HepG2 (cell line): Measurements from ENCODE around the gene MICALL2.

Experiments
- ASH2L ChIP-seq: fragments of 300-600, 200-600 bp; sonication (generic); IDR thresholded peaks from 2 replicates; pipeline ENCODE4 v1.7.0; 2017; ENCODE audit warnings: low read depth, mild to moderate bottlenecking, moderate library complexity, mixed read lengths, low read length; ENCODE audit not compliant: insufficient read length
- EZH2 ChIP-seq: conservative IDR thresholded peaks from 2 replicates; pipeline ENCODE4 v1.6.1; 2012; ENCODE audit warnings: mild to moderate bottlenecking, low read depth, low read length, moderate library complexity
- FOXP1 ChIP-seq, 2 experiments: fragments of 450-650 bp in 1 of 2; IDR thresholded peaks; 2 replicates each; pipeline ENCODE4 v1.6.1; 2017 to 2018; ENCODE audit warnings: antibody characterized with exemption in 1 of 2
- PHB2 ChIP-seq: fragments of 450-650 bp; IDR thresholded peaks from 2 replicates; pipeline ENCODE4 v1.6.1; 2018; ENCODE audit not compliant: partially characterized antibody
- PHF8 ChIP-seq: sonication (generic); formaldehyde crosslinking; IDR thresholded peaks from 2 replicates; pipeline ENCODE4 v1.5.0; 2020; ENCODE audit warnings: missing genetic modification reagents
- POLR2A ChIP-seq, 2 experiments: IDR thresholded peaks; 2 replicates each; pipeline ENCODE4 v1.6.1; 2011; ENCODE audit warnings: low read depth in 2 of 2, low read length in 2 of 2, mild to moderate bottlenecking in 1 of 2, moderate library complexity in 1 of 2; ENCODE audit not compliant: insufficient read depth in 1 of 2
- SRF ChIP-seq: IDR thresholded peaks from 2 replicates; pipeline ENCODE4 v1.6.1; 2011; ENCODE audit warnings: mild to moderate bottlenecking, low read depth, low read length, moderate library complexity
- ZNF709 ChIP-seq: sonication (generic); formaldehyde crosslinking; IDR thresholded peaks from 2 replicates; pipeline ENCODE4 v1.5.0; 2020; ENCODE audit warnings: mild to moderate bottlenecking, missing genetic modification reagents
- TF ChIP-seq, protein P1 (sequence below): sonication (generic); formaldehyde crosslinking; IDR thresholded peaks from 2 replicates; pipeline ENCODE4 v1.8.1; 2023; ENCODE audit warnings: mild to moderate bottlenecking, missing genetic modification reagents, borderline replicate concordance
- TF ChIP-seq, protein P2 (sequence below): sonication (generic); formaldehyde crosslinking; IDR thresholded peaks from 2 replicates; pipeline ENCODE4 v1.8.1; 2022; ENCODE audit warnings: mild to moderate bottlenecking, missing genetic modification reagents
- TF ChIP-seq, protein P3 (sequence below): sonication (generic); formaldehyde crosslinking; IDR thresholded peaks from 2 replicates; pipeline ENCODE4 v1.5.0; 2020; ENCODE audit warnings: mild to moderate bottlenecking, missing genetic modification reagents, moderate library complexity
- TF ChIP-seq, protein P4 (sequence below): IDR thresholded peaks from 2 replicates; pipeline ENCODE4 v1.6.1; 2016

DNA sequence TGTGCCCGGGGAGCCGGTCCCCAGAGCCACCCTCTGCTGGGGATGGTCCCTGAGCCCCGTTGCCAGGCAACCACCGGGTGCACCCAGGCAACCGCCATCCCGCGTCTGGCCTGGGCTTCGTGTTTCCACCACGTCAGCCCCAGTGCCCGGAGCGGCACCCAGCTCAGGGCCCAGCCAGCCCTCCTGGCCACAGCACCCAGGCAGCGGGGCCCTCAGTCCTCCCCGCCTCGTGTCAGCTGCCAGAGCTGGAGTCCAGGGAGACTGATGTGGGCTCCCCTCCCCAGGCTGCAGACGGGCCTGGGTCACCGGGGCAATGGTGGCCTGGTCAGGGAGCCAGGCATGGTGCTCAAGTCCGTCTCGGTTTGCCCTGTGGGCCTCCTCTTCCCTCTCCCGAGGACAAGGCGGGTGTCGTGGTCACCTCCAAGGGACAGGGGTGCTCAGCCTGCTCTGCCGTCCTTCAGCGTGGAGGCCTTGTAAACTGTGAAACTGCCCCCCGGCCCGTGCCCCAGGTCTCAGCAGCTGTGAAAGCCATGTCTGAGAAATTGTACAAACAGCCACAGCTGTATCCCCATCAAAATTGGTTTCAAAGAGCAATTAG, 72.5 kb downstream of the MICALL2 start:
- TF ChIP-seq ZNF709 (no peak), POLR2A (IDR thresholded peaks at IDR 0.05; ENCODE audit: insufficient read depth in 1 of 2, low read depth in 2 of 2, low read length in 2 of 2) (no peak), PHB2 (no peak), ASH2L (no peak), SRF (no peak), FOXP1 (IDR thresholded peaks at IDR 0.05) (no peak), FOXP1 (CRISPR knock-in tag; IDR thresholded peaks at IDR 0.05) (no peak), PHF8 (no peak), EZH2 (no peak)
- TF ChIP-seq, protein P1, sequence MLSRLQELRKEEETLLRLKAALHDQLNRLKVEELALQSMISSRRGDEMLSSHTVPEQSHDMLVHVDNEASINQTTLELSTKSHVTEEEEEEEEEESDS (CRISPR knock-in tag): no peak
- TF ChIP-seq, protein P2, sequence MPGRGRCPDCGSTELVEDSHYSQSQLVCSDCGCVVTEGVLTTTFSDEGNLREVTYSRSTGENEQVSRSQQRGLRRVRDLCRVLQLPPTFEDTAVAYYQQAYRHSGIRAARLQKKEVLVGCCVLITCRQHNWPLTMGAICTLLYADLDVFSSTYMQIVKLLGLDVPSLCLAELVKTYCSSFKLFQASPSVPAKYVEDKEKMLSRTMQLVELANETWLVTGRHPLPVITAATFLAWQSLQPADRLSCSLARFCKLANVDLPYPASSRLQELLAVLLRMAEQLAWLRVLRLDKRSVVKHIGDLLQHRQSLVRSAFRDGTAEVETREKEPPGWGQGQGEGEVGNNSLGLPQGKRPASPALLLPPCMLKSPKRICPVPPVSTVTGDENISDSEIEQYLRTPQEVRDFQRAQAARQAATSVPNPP (CRISPR knock-in tag): no peak
- TF ChIP-seq, protein P3, sequence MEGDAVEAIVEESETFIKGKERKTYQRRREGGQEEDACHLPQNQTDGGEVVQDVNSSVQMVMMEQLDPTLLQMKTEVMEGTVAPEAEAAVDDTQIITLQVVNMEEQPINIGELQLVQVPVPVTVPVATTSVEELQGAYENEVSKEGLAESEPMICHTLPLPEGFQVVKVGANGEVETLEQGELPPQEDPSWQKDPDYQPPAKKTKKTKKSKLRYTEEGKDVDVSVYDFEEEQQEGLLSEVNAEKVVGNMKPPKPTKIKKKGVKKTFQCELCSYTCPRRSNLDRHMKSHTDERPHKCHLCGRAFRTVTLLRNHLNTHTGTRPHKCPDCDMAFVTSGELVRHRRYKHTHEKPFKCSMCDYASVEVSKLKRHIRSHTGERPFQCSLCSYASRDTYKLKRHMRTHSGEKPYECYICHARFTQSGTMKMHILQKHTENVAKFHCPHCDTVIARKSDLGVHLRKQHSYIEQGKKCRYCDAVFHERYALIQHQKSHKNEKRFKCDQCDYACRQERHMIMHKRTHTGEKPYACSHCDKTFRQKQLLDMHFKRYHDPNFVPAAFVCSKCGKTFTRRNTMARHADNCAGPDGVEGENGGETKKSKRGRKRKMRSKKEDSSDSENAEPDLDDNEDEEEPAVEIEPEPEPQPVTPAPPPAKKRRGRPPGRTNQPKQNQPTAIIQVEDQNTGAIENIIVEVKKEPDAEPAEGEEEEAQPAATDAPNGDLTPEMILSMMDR: no peak
- TF ChIP-seq, protein P4, sequence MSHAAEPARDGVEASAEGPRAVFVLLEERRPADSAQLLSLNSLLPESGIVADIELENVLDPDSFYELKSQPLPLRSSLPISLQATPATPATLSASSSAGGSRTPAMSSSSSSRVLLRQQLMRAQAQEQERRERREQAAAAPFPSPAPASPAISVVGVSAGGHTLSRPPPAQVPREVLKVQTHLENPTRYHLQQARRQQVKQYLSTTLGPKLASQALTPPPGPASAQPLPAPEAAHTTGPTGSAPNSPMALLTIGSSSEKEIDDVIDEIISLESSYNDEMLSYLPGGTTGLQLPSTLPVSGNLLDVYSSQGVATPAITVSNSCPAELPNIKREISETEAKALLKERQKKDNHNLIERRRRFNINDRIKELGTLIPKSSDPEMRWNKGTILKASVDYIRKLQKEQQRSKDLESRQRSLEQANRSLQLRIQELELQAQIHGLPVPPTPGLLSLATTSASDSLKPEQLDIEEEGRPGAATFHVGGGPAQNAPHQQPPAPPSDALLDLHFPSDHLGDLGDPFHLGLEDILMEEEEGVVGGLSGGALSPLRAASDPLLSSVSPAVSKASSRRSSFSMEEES (CRISPR knock-in tag): no peak
